CD4-positive, alpha-beta T cell treated with Interferon alpha-2 for 1 hour (primary cell): Measurements from ENCODE around the gene CORO7.

Experiments
- DNase-seq, 2 donors: peaks; one replicate each; pipeline ENCODE4 v3.0.0-alpha.2; 2020 to 2022

Gene CORO7

DNA sequence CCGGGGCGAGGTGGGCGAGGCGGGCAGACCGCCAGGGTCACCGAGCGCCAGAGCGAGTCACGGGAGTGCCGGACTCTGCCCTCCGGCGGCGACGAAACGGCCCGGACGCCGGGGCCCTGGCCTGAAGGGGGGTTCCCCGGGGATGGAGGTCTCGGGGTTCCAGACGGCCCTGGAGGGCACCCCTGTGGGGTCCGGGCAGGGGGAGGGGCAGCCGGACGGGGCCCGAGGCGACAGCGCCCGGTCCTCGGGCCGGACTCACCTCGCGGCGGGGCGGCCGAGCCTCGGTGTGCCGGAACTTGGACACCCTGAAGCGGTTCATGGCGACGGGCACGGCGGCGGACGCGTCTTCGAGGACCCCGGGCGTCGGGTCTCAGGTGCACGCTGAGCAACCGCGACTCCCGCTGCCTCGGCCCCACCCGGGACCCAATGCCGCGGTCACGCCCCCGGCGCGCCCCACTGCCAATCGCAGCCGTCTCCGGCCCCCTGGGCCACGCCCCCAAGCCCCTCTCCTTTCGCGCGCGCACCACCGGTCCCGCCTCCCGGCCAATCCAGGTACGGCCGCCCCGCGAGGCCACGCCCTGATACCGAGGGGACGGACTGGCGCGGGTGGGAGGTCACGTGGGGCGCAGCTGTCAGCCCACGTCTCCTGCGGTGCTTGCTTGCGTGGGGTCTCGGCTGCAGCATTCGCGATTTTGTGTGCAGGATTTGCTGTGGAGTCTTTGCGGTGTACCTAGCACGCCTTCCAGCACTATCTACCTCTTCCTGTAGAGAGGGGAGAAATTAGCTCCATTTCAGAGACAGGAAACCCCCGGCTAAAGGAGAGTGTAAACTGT, at the start of gene CORO7:
CORO7 (minus strand) TSS at position 397 of the 833 bp plus-strand sequence; CDS start at position 319, 78 bp downstream.
- DNase-seq, result peak; percentile 98 to 99

DNA sequence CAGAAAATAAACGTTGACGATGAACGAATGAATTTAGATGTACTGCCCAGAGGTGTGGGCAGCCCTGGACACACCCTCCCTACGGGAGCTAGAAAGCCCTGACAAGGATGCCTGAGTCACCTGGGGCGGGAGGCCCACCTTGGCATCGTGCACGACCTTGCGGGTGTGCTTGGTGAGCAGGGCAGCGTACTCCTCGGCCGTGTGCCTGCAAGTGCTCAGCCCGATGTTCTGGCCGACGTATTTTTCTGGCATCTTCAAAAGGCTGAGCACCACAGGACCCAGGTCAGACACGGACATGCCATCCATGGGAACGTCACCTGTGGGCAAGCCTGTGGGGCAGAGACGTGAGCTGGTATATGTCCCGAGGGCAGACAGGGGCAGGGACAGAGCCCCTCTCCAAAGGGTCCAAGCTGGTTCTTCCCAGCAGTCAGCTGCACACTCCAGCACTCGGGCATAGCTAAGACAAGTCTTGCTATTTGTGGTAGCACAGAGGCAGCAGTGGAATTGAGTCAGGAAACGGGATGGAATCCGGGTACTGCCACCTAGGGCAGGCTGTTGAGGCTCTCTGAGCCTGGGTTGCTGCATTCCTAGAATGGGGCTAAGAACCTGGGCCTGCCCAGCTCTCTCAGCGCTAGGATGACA, 47.2 kb upstream of the CORO7 start:
- DNase-seq, result no peak

DNA sequence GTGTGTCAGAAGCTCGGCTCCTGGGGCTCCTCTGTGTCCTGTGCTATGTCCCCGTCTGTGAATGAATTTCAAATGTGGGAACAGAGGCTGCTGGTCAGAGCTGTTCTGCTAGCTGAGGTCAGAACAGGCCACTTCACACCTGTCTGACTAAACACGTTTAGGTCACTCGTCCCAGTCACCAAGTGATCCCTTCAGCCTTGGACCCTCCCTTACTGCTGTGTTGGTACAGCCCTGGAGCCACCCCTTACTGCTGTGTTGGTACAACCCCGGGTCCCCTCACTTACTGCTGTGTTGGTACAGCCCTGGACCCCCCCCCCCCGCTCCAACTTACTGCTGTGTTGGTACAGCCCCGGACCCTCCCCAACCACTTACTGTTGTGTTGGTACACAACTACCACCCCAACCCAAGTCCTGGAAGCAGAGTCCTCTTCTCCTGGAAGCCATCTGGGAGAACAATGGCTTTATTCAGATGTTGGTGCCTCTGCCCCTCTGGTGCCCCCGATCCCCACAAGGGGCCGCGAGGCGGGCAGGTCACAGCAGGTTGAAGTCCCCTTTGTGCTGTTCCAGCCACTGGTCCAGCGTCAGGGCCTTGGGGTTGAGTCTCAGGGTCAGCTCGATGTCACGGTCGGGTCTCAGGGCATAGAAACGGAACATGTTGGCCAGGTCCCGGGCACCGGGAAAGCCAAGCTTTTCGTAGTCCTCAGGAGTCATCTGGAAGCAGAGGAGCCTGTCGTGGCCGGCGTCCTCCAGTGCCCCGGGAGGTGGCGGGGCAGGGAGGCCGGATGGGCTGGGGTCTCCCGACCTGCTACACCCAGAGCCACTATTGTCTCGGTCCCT, 45.1 kb upstream of the CORO7 start:
- no peak for DNase-seq

DNA sequence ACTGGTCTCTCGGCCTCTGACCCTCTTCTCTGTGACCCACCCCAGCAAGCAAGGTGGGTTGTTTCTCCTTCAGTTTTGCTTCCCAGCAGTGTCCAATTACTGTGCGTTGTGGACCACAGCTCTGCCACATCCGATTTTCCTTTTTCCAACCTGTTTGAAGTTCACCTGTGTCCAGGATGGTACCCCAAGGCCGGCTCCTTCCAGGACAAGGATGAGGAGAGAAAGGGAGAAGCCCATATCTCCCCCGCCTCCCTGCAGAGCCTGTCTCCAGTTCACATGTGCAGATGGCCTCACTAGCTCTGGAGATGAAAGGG, 44.5 kb upstream of the CORO7 start:
- no peak for DNase-seq

DNA sequence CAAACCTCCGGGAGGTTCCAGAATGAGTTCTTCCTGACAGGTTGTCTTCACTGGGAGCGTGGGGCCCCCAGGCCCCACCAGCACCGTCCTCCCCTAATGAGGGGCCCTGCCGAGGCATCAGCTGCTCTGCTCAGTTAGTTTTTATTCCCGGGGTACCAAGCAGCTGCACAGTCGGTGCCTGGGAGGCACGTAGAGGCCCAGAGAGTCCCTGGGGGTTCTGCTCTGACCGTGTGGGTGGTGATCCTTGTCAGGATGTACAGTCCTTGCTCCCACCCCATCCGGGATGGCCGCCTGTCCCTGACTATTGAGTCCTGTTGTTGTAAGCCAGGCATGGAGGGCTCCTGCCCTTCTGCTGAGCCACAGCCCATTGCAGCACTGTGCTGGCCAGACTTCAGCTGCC, 39.6 kb upstream of the CORO7 start:
- DNase-seq, result no peak

DNA sequence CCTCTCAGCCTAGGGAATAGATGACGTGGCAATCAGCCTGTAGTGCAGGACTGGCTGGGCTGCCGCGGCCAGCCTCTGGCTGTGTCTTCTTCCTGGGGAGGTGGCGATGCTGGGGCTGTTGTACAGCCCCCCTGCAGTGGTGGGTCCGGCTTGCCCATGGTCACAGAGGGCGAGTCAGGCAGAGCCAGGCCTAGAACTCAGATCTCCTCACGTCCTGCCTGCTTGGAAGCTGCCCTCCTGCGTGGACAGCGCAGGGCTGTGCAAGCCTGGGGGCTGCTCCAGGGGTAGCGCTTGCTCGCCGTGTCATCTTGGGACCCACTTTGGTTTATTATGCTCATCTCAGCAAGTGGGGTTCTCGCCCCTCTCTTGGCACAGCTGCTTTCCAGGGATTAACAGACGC, 38.7 kb upstream of the CORO7 start:
- no peak for DNase-seq

DNA sequence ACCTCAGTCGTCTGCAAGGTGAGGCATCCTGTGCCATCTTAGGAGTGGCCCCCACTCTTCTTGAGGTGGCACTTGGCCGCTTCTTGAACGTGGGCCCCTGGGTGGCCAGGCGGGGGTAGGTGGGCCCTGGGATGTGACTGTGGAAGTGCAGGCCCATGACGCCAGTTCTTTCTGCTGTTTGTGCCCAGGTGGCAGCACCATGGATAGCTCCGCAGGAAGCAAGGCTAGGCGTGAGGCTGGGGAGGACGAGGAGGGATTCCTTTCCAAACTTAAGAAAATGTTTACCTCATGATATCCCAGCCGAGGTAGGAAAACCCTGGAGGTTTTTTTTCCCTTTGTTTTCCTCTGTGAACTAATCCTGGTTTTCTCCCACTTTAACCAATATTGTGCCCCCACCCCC, 38.2 kb upstream of the CORO7 start:
- DNase-seq, result no peak

DNA sequence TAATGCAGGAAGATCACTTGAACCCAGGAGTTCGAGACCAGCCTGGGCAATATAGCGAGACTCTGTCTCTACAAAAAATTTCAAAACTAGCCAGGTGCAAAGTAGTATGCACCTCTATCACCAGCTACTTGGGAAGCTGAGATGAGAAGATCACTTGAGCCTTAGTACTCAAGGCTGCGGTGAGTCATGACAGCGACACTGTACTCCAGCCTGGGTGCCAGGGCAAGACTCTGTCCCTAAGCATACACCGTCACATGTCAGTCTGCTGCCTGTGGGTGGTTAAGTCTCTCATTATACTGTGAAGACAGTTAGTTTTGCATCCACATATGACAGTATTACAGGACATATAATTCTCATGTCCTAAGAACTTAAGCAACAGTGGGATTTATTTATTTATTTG, 36.3 kb upstream of the CORO7 start:
- DNase-seq, result no peak

DNA sequence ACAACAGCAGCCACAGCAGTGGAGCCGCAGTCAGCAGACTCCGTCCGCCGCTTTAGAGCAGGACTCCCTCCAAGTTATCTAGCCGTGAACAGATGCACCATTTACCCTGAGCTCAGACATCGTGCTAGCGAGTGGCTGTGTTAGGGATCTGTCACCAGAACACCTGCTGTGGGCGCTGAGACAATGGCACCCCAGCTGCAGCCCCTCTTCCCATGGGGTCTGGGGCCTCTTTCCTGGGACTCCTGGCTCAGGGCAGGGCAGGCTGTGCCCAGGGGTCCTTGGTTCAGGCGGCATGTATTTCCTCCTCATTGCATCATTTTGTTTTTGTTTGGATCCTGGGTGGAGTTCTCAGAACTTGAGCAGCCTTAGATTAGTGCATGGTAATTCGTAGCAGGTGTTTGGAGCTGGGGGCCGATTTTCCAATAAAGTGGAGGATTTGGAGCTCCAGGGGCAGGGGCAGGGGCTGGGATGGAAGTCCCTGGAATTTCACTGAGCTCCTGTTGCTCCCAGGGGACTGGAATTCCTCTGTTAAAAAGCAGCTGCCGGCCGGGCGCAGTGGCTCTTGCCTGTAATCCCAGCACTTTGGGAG, 34.6 kb upstream of the CORO7 start:
- DNase-seq, result no peak

DNA sequence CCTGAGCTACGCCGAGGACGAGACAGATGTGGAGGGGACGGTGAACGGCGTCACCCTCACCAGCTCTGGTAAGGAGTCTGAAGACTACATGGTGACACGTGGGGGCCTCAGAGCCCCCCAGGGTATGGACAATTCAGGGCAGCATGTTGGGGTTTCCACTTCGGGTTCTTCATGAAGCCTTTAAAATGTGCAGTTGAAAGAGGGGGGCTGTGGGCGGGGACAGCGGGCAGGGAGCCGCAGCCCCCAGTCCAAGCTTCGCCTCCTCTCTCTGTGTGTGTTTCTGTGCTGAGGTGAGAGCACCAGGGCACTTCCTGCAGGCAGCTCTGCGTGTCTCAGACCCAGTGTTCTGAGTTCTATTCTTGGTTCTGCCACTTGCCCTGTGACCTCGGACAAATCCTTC, 34.0 kb upstream of the CORO7 start:
- no peak for DNase-seq

DNA sequence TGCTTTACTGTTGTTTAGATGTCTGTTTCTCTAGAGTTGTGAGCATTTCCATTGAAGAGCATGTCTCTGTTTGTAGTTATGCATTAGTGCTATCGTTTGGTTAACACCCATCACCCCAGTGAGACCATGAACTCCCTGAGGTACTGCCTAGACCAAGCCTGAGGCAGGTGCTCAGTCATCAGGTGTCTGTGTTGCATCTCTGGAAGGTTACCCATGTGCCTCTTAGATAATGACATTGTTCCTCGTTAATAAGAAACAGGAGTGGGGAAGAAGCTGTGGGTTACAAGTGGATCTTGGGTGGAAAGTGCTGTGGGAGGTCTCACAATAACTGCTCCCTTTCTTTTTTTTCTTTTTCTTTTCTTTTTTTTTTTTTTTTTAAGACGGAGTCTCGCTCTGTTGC, 27.6 kb upstream of the CORO7 start:
- DNase-seq, result no peak

DNA sequence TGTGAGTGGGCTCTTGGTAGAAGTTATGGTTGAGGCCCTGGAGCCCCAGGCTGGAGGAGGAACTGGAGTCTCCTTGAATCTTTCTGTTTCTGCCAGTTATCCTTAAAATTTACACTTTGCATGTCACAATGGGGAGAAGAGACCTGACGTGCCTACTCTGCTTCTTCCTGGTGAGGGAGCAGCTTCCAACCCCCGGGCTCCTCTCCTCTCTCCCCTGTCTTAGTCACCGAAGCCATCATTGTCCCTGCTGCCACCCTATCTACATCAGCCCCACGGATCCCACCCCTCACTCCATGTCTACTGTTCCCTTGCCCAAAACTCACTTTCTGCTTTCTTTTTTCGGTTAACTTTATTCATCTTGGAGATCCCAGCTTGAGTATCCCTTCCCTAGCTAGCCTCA, 26.9 kb upstream of the CORO7 start:
- no peak for DNase-seq

DNA sequence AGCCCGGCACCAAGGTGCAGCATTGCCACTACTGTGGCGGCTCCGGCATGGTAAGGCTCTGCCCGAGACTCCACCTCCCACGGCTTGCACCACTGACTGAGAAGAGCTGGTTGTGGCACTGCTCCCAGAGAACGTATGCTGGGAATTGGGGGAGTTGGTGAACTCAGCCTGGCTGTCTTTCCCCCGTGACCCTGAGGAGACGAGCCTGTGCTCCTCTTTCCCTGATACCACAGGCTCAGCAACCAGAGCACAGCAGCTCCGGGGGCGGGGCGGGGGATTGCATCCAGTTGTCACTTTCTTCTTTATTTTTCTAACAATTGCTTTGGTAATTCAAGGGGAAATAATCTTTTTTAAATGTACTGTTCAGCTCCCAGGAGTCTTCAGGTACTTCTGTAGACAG, 26.0 kb upstream of the CORO7 start:
- DNase-seq, result no peak

DNA sequence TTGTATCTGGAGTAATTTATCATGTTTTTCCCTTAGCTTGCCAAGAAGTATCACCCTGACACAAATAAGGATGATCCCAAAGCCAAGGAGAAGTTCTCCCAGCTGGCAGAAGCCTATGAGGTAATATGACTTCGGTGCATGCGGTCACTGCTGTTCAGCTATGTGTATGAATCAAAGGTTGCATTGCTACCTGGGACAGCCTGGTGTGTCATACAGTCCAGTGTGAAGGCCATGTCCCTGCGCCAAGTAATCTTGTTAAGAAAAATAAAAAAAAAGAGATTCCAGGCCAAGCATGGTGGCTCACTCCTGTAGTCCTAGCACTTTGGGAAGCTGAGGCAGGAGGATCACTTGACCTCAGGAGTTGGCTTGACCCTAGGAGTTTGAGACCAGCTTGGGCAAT, 21.0 kb upstream of the CORO7 start:
- no peak for DNase-seq

DNA sequence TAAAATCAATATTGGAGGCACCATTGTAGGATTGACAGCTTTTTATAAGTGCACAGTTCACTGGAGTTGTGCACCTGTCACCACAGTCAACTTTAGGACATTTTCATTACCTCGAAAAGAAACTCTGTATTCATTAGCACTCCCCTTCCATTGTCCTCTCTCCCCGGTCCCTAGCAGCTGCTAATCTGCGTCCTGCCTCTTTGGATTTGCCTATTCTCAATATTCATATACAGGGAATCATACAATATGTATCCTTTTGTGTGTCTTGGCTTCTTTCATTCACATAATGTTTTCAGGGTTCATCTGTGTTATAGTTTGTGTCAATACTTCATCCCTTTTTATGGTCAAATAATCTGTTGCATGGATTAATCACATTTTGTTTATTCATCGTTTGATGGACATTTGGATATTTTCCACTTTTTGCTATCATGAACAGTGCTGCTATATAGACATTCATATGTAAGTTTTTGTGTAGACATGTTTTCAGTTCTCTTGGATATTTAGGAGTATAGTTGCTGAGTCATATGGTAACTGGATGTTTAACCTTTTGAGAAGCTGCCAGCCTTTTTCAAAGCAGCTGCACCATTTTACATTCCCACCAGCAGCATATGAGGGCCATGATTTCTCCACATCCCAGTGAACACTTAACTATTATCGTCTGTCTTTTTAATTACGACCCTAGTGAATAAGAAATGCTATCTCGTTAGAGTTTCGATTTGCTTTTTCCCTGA, 19.1 kb upstream of the CORO7 start:
- no peak for DNase-seq

DNA sequence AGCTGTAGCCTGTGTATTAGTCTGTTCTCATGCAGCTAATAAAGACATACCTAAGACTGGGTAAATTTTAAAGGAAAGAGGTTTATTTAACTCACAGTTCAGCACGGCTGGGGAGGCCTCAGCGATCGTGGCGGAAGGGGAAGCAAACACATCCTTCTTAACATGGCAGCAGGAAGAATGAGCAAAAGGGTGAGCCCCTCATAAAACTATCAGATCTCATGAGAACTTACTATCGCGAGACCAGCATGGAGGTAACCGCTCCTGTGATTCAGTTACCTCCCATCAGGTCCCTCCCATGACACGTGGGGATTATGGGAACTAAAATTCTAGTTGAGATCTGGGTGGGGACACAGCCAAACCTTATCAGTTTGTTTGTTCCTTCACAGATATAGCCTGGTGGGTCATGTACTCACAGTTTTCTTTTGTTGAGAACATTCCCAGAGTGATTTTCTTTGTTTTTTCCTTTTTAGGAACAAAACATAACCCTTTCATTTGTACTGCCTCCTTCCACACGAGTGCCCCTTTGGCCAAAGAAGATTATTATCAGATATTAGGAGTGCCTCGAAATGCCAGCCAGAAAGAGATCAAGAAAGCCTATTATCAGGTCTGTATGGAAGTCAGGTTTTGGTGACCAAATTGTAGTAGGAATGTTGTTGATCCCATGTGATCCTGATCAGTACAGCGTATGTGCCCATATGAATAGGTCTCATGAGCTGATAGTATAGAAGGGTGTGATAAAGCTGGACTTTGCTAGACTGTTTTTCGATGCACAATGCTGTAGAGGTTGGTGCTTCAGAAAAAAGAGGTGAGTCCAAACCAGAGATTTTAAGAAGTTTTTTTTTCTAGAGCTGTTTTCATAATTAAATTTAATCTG, 17.8 kb upstream of the CORO7 start:
- no peak for DNase-seq

DNA sequence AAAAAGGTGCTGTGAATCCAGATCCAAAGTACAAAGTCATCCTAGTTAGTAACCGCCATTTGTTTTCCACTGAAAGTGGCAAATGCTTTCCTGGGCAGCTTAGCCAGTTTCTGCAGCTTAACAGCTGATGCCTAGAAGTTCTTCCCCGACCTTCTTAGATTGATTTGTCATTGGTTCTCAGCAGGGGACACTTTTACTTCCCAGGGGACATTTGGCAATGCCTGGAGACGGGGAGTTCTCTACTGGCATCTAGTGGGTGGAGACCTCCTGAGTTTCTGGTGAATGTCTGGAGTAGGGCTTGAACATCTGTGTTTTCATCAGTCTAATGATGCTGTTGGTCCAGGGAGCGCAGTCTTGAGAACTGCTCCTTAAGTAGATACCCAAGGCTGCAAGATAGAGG, 16.8 kb upstream of the CORO7 start:
- DNase-seq, result no peak

DNA sequence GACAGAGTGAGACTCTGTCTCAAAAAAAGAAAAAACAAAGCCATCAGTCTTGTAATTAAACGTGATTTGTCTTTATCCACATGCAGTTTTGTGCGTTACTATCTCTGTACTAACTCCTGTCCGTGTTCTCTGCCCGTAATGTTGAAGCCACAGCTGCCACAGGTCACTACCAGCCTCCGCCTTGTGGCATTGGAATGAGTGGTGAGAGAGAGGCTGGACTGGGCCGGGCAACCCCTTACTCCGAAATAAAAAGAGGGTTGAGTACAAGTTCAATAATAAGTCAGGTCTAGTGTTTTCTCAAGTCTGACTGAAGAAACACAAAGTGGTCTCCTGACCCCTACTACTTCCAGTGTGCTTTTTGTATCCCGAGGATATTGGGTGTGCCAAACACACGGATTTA, 14.6 kb upstream of the CORO7 start:
- DNase-seq, result no peak

DNA sequence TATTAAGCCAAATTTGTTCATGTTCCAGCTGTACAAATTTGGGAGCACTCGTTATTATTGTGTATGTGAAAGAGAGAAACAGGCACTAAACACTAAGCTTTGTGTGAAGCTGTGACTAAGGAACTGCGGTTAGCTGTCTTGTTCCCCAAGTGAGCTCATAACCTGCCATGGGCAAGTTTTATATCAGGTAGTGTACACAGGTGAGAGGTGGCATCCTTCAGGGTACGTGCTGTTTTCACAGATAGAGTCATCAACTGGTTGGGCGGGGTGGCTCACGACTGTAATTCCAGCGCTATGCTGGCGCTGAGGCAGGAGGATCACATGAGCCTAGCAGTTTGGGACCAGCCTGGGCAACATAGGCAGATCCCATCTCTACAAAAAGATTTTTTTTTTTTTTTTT, 12.1 kb upstream of the CORO7 start:
- DNase-seq, result no peak

DNA sequence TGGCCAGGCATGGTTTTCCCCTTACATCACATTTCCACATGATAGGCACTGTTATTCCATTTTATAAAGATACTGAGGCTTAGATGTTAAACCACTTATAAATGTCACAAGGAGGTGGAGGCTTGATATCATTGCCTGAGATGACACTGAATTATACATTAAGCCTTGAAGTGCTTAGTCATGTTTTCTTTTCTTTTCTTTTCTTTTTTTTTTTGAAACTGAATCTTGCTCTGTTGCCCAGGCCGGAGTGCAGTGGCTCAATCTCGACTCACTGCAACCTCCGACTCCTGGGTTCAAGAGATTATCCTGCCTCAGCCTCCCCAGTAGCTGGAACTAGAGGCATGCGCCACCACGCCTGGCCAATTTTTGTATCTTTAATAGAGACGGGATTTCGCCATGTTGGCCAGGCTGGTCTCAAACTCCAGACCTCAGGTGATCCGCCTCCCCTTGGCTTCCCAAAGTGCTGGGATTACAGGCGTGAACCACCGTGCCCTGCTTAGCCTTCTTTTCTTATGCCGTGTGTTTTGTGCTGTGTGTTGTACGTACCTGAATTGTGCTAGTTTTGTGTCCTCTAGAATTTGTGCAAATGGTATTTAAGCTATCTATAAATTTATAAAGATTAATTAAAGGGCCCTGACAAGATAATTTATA, 10.5 kb upstream of the CORO7 start:
- DNase-seq, result no peak

DNA sequence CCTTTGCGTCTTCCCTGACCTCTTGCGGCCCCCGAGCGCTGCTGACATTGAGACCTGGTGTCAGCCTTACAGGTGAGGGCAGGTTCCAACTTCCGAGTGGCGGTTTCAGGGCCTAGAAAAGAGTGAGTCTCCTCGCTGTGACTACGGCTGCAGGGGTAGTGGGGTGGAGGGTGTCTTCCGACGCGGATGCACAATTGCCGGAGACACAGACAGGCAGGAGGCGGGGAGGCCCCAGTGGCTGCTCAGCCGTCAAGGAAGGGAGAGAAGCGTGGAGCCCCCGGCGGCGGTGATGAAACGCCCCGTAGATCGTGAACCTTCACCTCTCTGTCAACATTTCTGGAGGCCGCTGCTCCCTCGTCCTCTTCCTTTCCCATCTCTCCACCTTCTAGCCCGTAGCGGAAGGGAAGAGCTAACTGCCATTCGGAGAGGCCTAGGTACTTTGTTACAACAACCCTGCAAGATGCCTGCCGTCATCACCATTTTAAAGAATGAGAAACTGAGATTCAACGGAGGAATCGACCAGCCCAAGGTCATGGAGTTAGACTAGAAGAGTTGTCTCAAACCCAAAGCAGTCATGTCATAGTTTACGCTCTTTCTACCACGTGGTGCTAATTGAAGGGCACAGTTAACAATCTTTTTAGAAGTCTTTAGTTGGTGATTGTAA, 9.8 kb upstream of the CORO7 start:
- DNase-seq, result no peak
